Heart right ventricle (tissue), 16 donors: ENCODE results near the gene ZXDC. TPM values are rescaled to one million over a fixed set of nuclear protein-coding genes. Genes with fewer than 3 reads are reported as not detected.

Experiments used
- ATAC-seq, 8 donors: fragments of 200-7000 bp; cut with Tn5 transposase; one replicate each; pipeline ENCODE4 v1.9.1; 2020; ENCODE audit warnings: mild to moderate bottlenecking in 8 of 8, moderate library complexity in 8 of 8, moderate number of reproducible peaks in 1 of 8
- DNase-seq, 2 donors: peaks; one replicate each; pipeline ENCODE4 v3.0.0-alpha.2; 2020
- H3K27ac ChIP-seq, 10 donors: fragments of 200-600 bp; sonication (generic) in 2 of 10; one replicate each; pipeline versions ENCODE4 v1.5.0 to v1.8.0; 2020 to 2022; ENCODE audit warnings: mild to moderate bottlenecking in 3 of 10
- H3K27me3 ChIP-seq, 7 donors: fragments of 200-600 bp; one replicate each; pipeline ENCODE4 v1.8.0; 2021 to 2022; ENCODE audit warnings: mild to moderate bottlenecking in 2 of 7
- H3K36me3 ChIP-seq, 9 donors: fragments of 200-600 bp; sonication (generic) in 1 of 9; one replicate each; pipeline versions ENCODE4 v1.5.0 to v1.8.0; 2020 to 2022; ENCODE audit warnings: mild to moderate bottlenecking in 2 of 9
- H3K4me1 ChIP-seq, 9 donors: fragments of 200-600 bp; sonication (generic) in 1 of 9; one replicate each; pipeline versions ENCODE4 v1.5.0 to v1.8.0; 2020 to 2022; ENCODE audit warnings: mild to moderate bottlenecking in 4 of 9
- H3K4me3 ChIP-seq, 10 donors: fragments of 200-600 bp; sonication (generic) in 2 of 10; one replicate each; pipeline versions ENCODE4 v1.5.0 to v1.8.0; 2020 to 2022; ENCODE audit warnings: mild to moderate bottlenecking in 7 of 10, moderate library complexity in 2 of 10
- H3K9me3 ChIP-seq, 11 donors: fragments of 200-600 bp in 10 of 11; sonication (generic) in 2 of 11; one replicate each; pipeline versions ENCODE4 v1.5.0 to v1.8.0; 2013 to 2022; ENCODE audit warnings: mild to moderate bottlenecking in 2 of 11, control low read depth in 1 of 11, moderate library complexity in 1 of 11
- WGBS, 2 donors: extraction: QIAGEN DNeasy Blood & Tissue Kit; methylation state at CpG; one replicate each; pipeline ENCODE4 v1.1.7; 2013; ENCODE audit warnings: inconsistent platforms in 1 of 2; 5-methylcytosine and 5-hydroxymethylcytosine counted together
- intact Hi-C, 10 donors: fragments of 100-400 bp; cut with DNase I; formaldehyde crosslinking; loops; one replicate each; pipeline versions ENCODE4 v1.11.1 to v1.14.2; 2022
- polyA plus RNA-seq, 2 donors: library from polyadenylated mRNA; stranded (reverse); fragments of 200-250 nt; gene quantifications; one replicate each; pipeline ENCODE4 v1.2.3, GENCODE V29; 2013
- total RNA-seq, 10 donors: library from RNA; stranded (reverse); fragmentation: NEBNext Ultra II Directional in 3 of 10; extraction: Animal tissue kit (Norgen Biotek cat#: 25700) in 3 of 10; gene quantifications; one replicate each; pipeline versions ENCODE4 v1.2.1 to v1.2.4, GENCODE V29; 2021 to 2023
- TF ChIP-seq, protein P1 (sequence below), 9 donors: fragments of 200-600 bp; sonication (generic) in 2 of 9; IDR thresholded peaks; one replicate each; pipeline versions ENCODE4 v1.5.0 to v1.8.0; 2021 to 2022; ENCODE audit warnings: antibody characterized with exemption in 9 of 9, mild to moderate bottlenecking in 5 of 9, moderate library complexity in 1 of 9
- donor health status: Arrhythmogenic right ventricular cardiomyopathy.
- donor health status: ischemic (EF 13 %, LVEDD 7.1; RV severe dilation, severe dysfunction).
- donor health status: healthy with polysubstance abuse.
- donor health status: DM: no; HTN: yes; CAD: no.
- donor health status: DM: no; HTN: no; CAD: no.
- donor health status: ischemic (EF 25% LVEDD 6.9; RV normal size, moderate dysfunction).
- donor health status: ischemic (EF 25% LVEDD 5.7; RV mildly dilated, moderate dysfunction).
- donor health status: healthy.
- donor health status: DM: yes; HTN: yes; CAD: no.
- donor health status: Ischemic cardiomyopathy.
- donor health status: ischemic (EF 35%, LVEDD 5.7; RV mildly dilated, moderate dysfunction).
- donor health status: nonischemic (EF 11% LVEDD 7.7; RV severe dilation, severe dysfunction).
- donor health status: DM: yes; HTN: yes; CAD: no.
- donor health status: PGD.
- donor health status: ischemic (EF 29% LVEDD 5.4; RV normal size, mild dysfunction).
- donor health status: nonischemic (EF 23%, LVEDD 6.1; RV moderate dilation, normal function).

The ZXDC gene
- total and polyA plus RNA-seq, 12 donors = 6.6 to 25.4 (median 19.4) TPM

DNA sequence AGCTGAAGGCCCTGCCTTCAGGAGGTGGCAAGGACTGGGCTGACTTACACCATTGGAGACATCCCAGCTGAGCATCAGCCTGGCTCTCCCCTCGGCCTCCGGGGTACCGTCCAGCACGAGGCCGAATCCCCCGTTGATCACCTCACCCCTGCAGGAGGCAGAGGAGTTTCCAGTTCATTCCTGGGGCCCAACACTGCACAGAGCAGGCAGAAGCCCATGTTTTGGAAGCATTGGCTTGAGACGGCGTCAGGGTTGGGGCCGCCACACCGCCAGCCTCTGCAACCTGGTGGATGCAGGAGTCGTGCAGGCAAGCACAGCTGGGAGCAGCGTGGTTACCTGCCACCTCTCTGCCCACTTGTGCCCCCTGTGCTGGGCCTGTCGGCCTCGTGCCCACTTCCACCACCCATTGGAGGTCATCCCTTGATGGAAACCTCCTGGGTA lies 7.7 kb upstream of the ZXDC start:
- DNase-seq (no peak), ATAC-seq (no peak)
- no peak overlapping the region for H3K4me3 ChIP-seq
- H3K27me3 ChIP-seq = no peaks in the 10 kb centered on the region
- intact Hi-C loops = no loop called here
- WGBS, 2 donors = 86 to 90% methylated on average over 14 of the region's 14 CpGs
- peaks cover 0 to 23% (median 10%) of the 10 kb centered on the region in 9 donors for H3K4me1 ChIP-seq
- no peaks in the 10 kb centered on the region for H3K9me3 ChIP-seq
- H3K27ac ChIP-seq = no peak overlapping the region
- TF ChIP-seq, protein P1, sequence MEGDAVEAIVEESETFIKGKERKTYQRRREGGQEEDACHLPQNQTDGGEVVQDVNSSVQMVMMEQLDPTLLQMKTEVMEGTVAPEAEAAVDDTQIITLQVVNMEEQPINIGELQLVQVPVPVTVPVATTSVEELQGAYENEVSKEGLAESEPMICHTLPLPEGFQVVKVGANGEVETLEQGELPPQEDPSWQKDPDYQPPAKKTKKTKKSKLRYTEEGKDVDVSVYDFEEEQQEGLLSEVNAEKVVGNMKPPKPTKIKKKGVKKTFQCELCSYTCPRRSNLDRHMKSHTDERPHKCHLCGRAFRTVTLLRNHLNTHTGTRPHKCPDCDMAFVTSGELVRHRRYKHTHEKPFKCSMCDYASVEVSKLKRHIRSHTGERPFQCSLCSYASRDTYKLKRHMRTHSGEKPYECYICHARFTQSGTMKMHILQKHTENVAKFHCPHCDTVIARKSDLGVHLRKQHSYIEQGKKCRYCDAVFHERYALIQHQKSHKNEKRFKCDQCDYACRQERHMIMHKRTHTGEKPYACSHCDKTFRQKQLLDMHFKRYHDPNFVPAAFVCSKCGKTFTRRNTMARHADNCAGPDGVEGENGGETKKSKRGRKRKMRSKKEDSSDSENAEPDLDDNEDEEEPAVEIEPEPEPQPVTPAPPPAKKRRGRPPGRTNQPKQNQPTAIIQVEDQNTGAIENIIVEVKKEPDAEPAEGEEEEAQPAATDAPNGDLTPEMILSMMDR (IDR thresholded peaks at IDR 0.05) = no peak
- H3K36me3 ChIP-seq = no peaks in the 10 kb centered on the region

DNA sequence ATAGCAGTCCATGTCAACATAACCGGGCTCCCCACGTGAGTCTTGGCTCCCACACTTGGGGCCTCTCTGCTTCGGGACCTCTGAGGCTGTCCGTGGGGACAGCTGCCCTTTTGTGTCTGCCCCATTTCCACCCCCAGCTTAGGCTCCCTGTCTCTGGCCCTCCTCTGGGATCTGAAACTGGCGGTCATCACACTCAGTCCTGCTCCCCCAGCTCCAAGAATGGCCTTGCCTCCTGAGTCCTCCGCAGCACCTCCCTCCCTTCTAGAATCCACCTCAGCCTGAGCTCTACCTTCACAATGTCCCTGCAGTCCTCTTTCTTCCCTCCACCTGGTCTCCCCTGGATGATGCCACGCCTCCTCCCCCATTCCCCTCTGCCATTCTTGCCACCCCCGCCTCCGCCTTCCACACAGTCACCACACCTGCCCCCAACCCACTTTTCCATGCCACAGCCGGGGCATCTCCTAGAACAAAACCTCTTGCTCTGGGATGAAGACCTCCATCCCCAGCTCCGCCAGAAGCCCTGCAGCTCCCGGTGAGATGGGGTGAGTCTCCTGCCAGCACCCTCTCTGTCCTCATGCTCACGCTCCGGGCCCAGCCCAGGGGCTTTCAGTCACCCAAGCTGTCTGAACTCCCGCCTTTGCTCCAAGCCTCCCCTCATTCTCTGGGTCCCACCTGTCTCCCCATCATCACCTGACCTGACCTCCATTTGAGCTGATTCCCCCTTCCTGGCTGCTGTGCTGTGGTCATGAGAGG lies 7.0 kb upstream of the ZXDC start:
- H3K36me3 ChIP-seq = no peaks in the 10 kb centered on the region
- no peaks in the 10 kb centered on the region for H3K9me3 ChIP-seq
- ATAC-seq (no peak), DNase-seq (no peak)
- TF ChIP-seq, protein P1 (IDR thresholded peaks at IDR 0.05) = no peak
- H3K27me3 ChIP-seq = no peaks in the 10 kb centered on the region
- H3K4me3 ChIP-seq = no peak overlapping the region
- peaks cover 0 to 22% (median 10%) of the 10 kb centered on the region in 9 donors for H3K4me1 ChIP-seq
- 83 to 93% methylated on average over 15 of the region's 15 CpGs for WGBS, 2 donors
- H3K27ac ChIP-seq = no peak overlapping the region
- intact Hi-C loops = no loop called here

DNA sequence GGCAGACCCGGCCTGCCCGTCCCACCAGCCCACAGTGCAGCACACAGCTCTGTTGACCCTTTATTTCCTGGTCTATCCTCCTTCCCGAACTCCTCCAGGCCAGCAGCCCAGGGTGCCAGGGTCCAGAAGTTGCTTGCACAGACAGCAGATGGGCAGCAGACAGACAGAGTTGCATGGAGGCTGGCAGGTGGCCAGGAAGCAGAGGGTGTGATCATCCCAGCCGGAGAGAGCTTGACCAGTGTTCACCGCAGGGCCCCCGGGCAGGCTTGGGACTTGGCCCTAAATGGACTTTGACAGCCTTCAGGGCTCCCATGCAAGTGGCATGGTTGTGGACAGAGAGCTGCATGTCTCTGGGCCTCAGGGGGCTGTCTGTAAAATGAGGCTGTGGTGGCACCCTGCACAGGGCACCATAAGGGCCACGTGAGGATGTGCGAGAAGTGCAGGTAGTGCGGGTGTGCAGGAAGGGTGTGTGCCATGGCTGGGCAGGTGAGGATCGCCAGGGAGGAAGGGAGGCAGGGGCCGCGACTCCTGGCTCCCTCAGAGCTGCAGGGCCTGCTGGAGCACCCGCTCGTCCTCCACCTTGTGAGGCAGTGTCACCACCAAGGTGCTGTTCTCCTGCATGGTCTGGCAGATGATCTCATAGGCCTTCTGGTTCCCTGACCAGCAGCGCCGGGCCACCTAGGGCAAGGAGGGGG lies 6.3 kb upstream of the ZXDC start:
- DNase-seq (peak in 1 of 2 donors; percentile 38), ATAC-seq (peak in 4 of 8 donors; percentile 3 to 47 (median 35))
- TF ChIP-seq, protein P1 (IDR thresholded peaks at IDR 0.05) = no peak
- Histone ChIP-seq H3K36me3 (no peaks in the 10 kb centered on the region), H3K4me3 (no peak overlapping the region), H3K27me3 (no peaks in the 10 kb centered on the region), H3K9me3 (no peaks in the 10 kb centered on the region), H3K27ac (no peak overlapping the region), H3K4me1 (peaks cover 0 to 14% (median 3%) of the 10 kb centered on the region in 9 donors)
- WGBS, 2 donors = 78 to 85% methylated on average over 16 of the region's 16 CpGs
- intact Hi-C loops = no loop called here

DNA sequence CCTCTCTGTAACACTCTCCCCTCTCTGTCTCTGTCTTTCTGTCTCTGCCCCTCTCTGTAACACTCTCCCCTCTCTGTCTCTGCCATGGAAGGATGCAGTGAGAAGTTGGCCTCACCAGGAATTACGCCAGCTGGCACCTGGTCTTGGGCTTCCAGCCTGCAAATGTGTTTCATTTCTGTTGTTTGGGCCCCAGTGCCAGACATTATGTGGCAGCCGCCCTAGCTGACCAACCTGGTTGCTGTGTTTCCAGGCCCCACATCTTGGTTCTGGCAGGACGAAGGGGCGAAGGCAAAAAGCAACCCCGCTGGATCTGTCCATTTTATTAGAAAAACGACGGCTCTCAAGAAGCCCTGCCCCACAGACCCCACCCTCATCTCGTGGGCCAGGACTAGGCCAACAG lies 5.2 kb upstream of the ZXDC start:
- intact Hi-C loops = no loop called here
- Histone ChIP-seq H3K36me3 (no peaks in the 10 kb centered on the region), H3K27me3 (no peaks in the 10 kb centered on the region), H3K4me1 (peaks cover 0 to 16% (median 6%) of the 10 kb centered on the region in 9 donors), H3K9me3 (no peaks in the 10 kb centered on the region), H3K4me3 (no peak overlapping the region), H3K27ac (no peak overlapping the region)
- ATAC-seq (peak in 1 of 8 donors; percentile 15), DNase-seq (no peak)
- 80 to 82% methylated on average over 8 of the region's 8 CpGs for WGBS, 2 donors
- TF ChIP-seq, protein P1 (IDR thresholded peaks at IDR 0.05) = no peak
